Panc1 (cell line): ENCODE data around the gene TMUB2. TPM values are rescaled to one million over a fixed set of nuclear protein-coding genes. Genes with fewer than 3 reads are reported as not detected.
A peak's percentile ranks its signal among the peaks of the same experiment; 100 is the strongest.

Source experiments
- ATAC-seq: fragments of 200-7000 bp; cut with Tn5 transposase; 2 replicates; pipeline ENCODE4 v1.9.1; 2020; ENCODE audit warnings: mild to moderate bottlenecking, moderate library complexity
- BruUV-seq: library from RNA; stranded (reverse); fragments of 400-500 nt; replicated peaks from 2 replicates; lab custom pipeline; 2021; lab: Mats Ljungman, UMichigan
- CTCF ChIA-PET: fragments of 300-600 bp; sonication (Branson Sonifier 250); formaldehyde crosslinking; loops from one replicate; lab custom pipeline; 2022; ENCODE audit warnings: antibody characterized with exemption; lab: Charles Lee
- POLR2A ChIA-PET: fragments of 300-600 bp; sonication (Branson Sonifier 250); formaldehyde crosslinking; loops from one replicate; lab custom pipeline; 2022; ENCODE audit warnings: antibody characterized with exemption; lab: Charles Lee
- DNase-seq: peaks from one replicate; pipeline ENCODE4 v3.0.0-alpha.2; 2010; ENCODE audit warnings: low read depth, low spot score
- H3K27ac ChIP-seq: 2 replicates; pipeline ENCODE4 v1.5.1; 2011; ENCODE audit warnings: mild to moderate bottlenecking, low read length, inconsistent platforms
- H3K27me3 ChIP-seq: fragments of 200-500 bp; sonication (Bioruptor generic); 2 replicates; pipeline ENCODE4 v1.6.0; 2014; ENCODE audit warnings: low read length, inconsistent platforms; ENCODE audit not compliant: control insufficient read depth, insufficient read depth
- H3K36me3 ChIP-seq: fragments of 200-500 bp; sonication (Bioruptor generic); 2 replicates; pipeline ENCODE4 v1.5.1; 2014; ENCODE audit warnings: inconsistent platforms, mild to moderate bottlenecking, low read length, moderate library complexity; ENCODE audit not compliant: control insufficient read depth, insufficient read depth
- H3K4me1 ChIP-seq: 2 replicates; pipeline ENCODE4 v1.5.1; 2011; ENCODE audit warnings: inconsistent platforms, mild to moderate bottlenecking, low read length, moderate library complexity; ENCODE audit not compliant: control insufficient read depth, insufficient read depth
- H3K4me3 ChIP-seq, 2 experiments: 2 replicates each; pipeline ENCODE4 v1.5.1; 2011 to 2012; ENCODE audit warnings: low read depth in 2 of 2, low read length in 2 of 2, mild to moderate bottlenecking in 2 of 2, inconsistent platforms in 1 of 2, moderate library complexity in 1 of 2
- H3K9me3 ChIP-seq: fragments of 200-500 bp; sonication (Bioruptor generic); 2 replicates; pipeline ENCODE4 v1.5.1; 2014; ENCODE audit warnings: low read depth, mild to moderate bottlenecking, inconsistent platforms, low read length, moderate library complexity; ENCODE audit not compliant: control insufficient read depth, insufficient read depth
- CTCF ChIP-seq: fragments of 450-650 bp; IDR thresholded peaks from 2 replicates; pipeline ENCODE4 v1.5.1; 2017; ENCODE audit warnings: mild to moderate bottlenecking
- POLR2AphosphoS5 ChIP-seq: IDR thresholded peaks from 2 replicates; pipeline ENCODE4 v1.6.1; 2012; ENCODE audit warnings: mild to moderate bottlenecking, low read depth, low read length, moderate library complexity
- REST ChIP-seq, 2 experiments: IDR thresholded peaks; 2 replicates each; pipeline ENCODE4 v1.6.1; 2011 to 2012; ENCODE audit warnings: low read depth in 2 of 2, control low read depth in 1 of 2, low read length in 1 of 2, mild to moderate bottlenecking in 1 of 2, moderate library complexity in 1 of 2; ENCODE audit not compliant: insufficient read depth in 1 of 2
- SIN3A ChIP-seq: IDR thresholded peaks from 2 replicates; pipeline ENCODE4 v1.6.1; 2012; ENCODE audit warnings: low read depth, mild to moderate bottlenecking, low read length, moderate library complexity, borderline replicate concordance; ENCODE audit not compliant: insufficient read depth
- TCF7L2 ChIP-seq: IDR thresholded peaks from 2 replicates; pipeline ENCODE4 v1.6.1; 2011; ENCODE audit warnings: mild to moderate bottlenecking, low read depth, low read length, inconsistent platforms
- in situ Hi-C: cut with HindIII; loops from 2 replicates; pipeline ENCODE4 v1.10.0; 2016; ENCODE audit warnings: low sequenced_read_pairs, low pct_unique_long_range_greater_than_20kb
- intact Hi-C: fragments of 100-400 bp; cut with micrococcal nuclease; formaldehyde crosslinking; loops from one replicate; pipeline ENCODE4 v1.10.0; 2022; ENCODE audit not compliant: unreplicated experiment
- total RNA-seq: library from RNA; stranded (reverse); gene quantifications from one replicate; pipeline ENCODE4 v1.2.1, GENCODE V29; 2021; ENCODE audit not compliant: unreplicated experiment

The TMUB2 gene
- total RNA-seq, 1 experiment from 2014 or later, result 30.7 TPM

GRCh38 chr17:44197980-44198720 lies 11.4 kb downstream of the TMUB2 start:
- ATAC-seq, result no peak
- TF ChIP-seq REST (IDR thresholded peaks at IDR 0.05; ENCODE audit: insufficient read depth in 1 of 2, low read depth in 2 of 2, low read length in 1 of 2) (no peak), CTCF (no peak), SIN3A (no peak), POLR2AphosphoS5 (no peak), TCF7L2 (no peak)
- Histone ChIP-seq H3K4me1 (peaks cover 14% of the 10 kb centered on the region), H3K27ac (peak overlapping the region; percentile 82), H3K27me3 (no peaks in the 10 kb centered on the region), H3K36me3 (no peaks in the 10 kb centered on the region; the same call in none of the 2 replicates), H3K4me3 (peak overlapping the region; percentile 70 to 75), H3K9me3 (no peaks in the 10 kb centered on the region)
- intact Hi-C loops (no loop called here), in situ Hi-C loops (no loop called here)
- CTCF ChIA-PET, result interaction anchor here (0.6 kb wide), 1 partner anchor 20 kb away, joined by 5 read pairs; no protein-coding TSS in a partner anchor
- POLR2A ChIA-PET, result no interaction called here
- BruUV-seq, result no TSS peak
- no peak for DNase-seq

- H3K27ac ChIP-seq, result peak overlapping the region; percentile 82
- no peaks in the 10 kb centered on the region for H3K27me3 ChIP-seq
- H3K4me3 ChIP-seq, result peak overlapping the region; percentile 70 to 75
- POLR2A ChIA-PET, result no interaction called here
- CTCF ChIA-PET, result interaction anchor here (0.6 kb wide), 1 partner anchor 20 kb away, joined by 5 read pairs; no protein-coding TSS in a partner anchor
- DNase-seq, result no peak
- H3K4me1 ChIP-seq, result peaks cover 14% of the 10 kb centered on the region
- BruUV-seq, result no TSS peak
- in situ Hi-C loops (no loop called here), intact Hi-C loops (no loop called here)
- no peak for TF ChIP-seq REST (IDR thresholded peaks at IDR 0.05; ENCODE audit: insufficient read depth in 1 of 2, low read depth in 2 of 2, low read length in 1 of 2)
- TF ChIP-seq SIN3A, result no peak
- no peak for TF ChIP-seq CTCF
- TF ChIP-seq POLR2AphosphoS5, result no peak; the same call in 1 of the 2 replicates
- no peak for TF ChIP-seq TCF7L2
- ATAC-seq, result peak; percentile 35
- H3K36me3 ChIP-seq, result no peaks in the 10 kb centered on the region; the same call in none of the 2 replicates
- no peaks in the 10 kb centered on the region for H3K9me3 ChIP-seq
Observed at GRCh38 chr17:44198721-44199552, 12.2 kb downstream of the TMUB2 start.
